D721Med (cell line): Measurements from ENCODE around the gene PLAC1.

Experiments
- DNase-seq: peaks from one replicate; pipeline ENCODE4 v3.0.0; 2011; ENCODE audit warnings: low spot score; ENCODE audit not compliant: insufficient read length
- FAIRE-seq: peaks from 2 replicates; lab custom pipeline; 2011; peaks lifted over from hg19 to GRCh38; lab: Jason Lieb, UNC
- CTCF ChIP-seq: IDR thresholded peaks from 2 replicates; pipeline ENCODE4 v1.5.1; 2012; ENCODE audit warnings: mild to moderate bottlenecking, control low read depth; ENCODE audit not compliant: insufficient read depth; ENCODE audit errors: missing control alignments

The PLAC1 gene

GRCh38 chrX:134645936-134646543 lies 12.2 kb downstream of the PLAC1 start:
- no peak for DNase-seq
- no peak for FAIRE-seq
- no peak for TF ChIP-seq CTCF

GRCh38 chrX:134642386-134642785 lies 15.9 kb downstream of the PLAC1 start:
- FAIRE-seq = no peak
- no peak for TF ChIP-seq CTCF
- DNase-seq = no peak

GRCh38 chrX:134641346-134641745 lies 16.9 kb downstream of the PLAC1 start:
- FAIRE-seq (no peak), DNase-seq (no peak)
- TF ChIP-seq CTCF = no peak

- no peak for DNase-seq
- TF ChIP-seq CTCF = no peak
- FAIRE-seq = no peak
Measured at GRCh38 chrX:134640914-134641313, 17.4 kb downstream of the PLAC1 start.

- FAIRE-seq (no peak), DNase-seq (no peak)
- no peak for TF ChIP-seq CTCF
Measured at GRCh38 chrX:134636851-134637250, 21.4 kb downstream of the PLAC1 start.

GRCh38 chrX:134634691-134635090 lies 23.6 kb downstream of the PLAC1 start:
- FAIRE-seq = no peak

More at GRCh38 chrX:134634691-134635090, 23.6 kb downstream of the PLAC1 start:
- no peak for DNase-seq
- TF ChIP-seq CTCF = no peak
